Measurements from ENCODE around the gene LYRM2.

LYRM2 gene

GRCh38 chr6:89553431-89553830, 85.1 kb downstream of the LYRM2 start:
- no peak for DNase-seq (ENCODE audit: low read depth)
- no peak overlapping the region for H3K4me3 ChIP-seq (ENCODE audit: low read depth, low read length)
- TF ChIP-seq CTCF (IDR thresholded peaks at IDR 0.05; ENCODE audit: control insufficient read depth, extremely low read depth, insufficient read depth): no peak

- no peak for TF ChIP-seq CTCF (IDR thresholded peaks at IDR 0.05; ENCODE audit: control insufficient read depth, extremely low read depth, insufficient read depth)
- DNase-seq (ENCODE audit: low read depth): no peak
- no peak overlapping the region for H3K4me3 ChIP-seq (ENCODE audit: low read depth, low read length)
These were observed 91.3 kb downstream of the LYRM2 start for GRCh38 chr6:89547281-89547680.

GRCh38 chr6:89542866-89543265, 95.7 kb downstream of the LYRM2 start:
- no peak overlapping the region for H3K4me3 ChIP-seq (ENCODE audit: low read depth, low read length)
- no peak for DNase-seq (ENCODE audit: low read depth)
- TF ChIP-seq CTCF (IDR thresholded peaks at IDR 0.05; ENCODE audit: control insufficient read depth, extremely low read depth, insufficient read depth): no peak

- DNase-seq (ENCODE audit: low read depth): no peak
- no peak for TF ChIP-seq CTCF (IDR thresholded peaks at IDR 0.05; ENCODE audit: control insufficient read depth, extremely low read depth, insufficient read depth)
- H3K4me3 ChIP-seq (ENCODE audit: low read depth, low read length): no peak overlapping the region
These were observed 96.3 kb downstream of the LYRM2 start for GRCh38 chr6:89542081-89542857.

- H3K4me3 ChIP-seq (ENCODE audit: low read depth, low read length): no peak overlapping the region
- TF ChIP-seq CTCF (IDR thresholded peaks at IDR 0.05; ENCODE audit: control insufficient read depth, extremely low read depth, insufficient read depth): no peak
- no peak for DNase-seq (ENCODE audit: low read depth)
These were observed 98.8 kb downstream of the LYRM2 start for GRCh38 chr6:89539779-89540178.

- no peak for DNase-seq (ENCODE audit: low read depth)
- no peak for TF ChIP-seq CTCF (IDR thresholded peaks at IDR 0.05; ENCODE audit: control insufficient read depth, extremely low read depth, insufficient read depth)
- H3K4me3 ChIP-seq (ENCODE audit: low read depth, low read length): no peak overlapping the region
These were observed 102.3 kb downstream of the LYRM2 start for GRCh38 chr6:89536231-89536630.

GRCh38 chr6:89530982-89531381, 107.6 kb downstream of the LYRM2 start:
- DNase-seq (ENCODE audit: low read depth): no peak
- no peak for TF ChIP-seq CTCF (IDR thresholded peaks at IDR 0.05; ENCODE audit: control insufficient read depth, extremely low read depth, insufficient read depth)

More at GRCh38 chr6:89530982-89531381, 107.6 kb downstream of the LYRM2 start:
- H3K4me3 ChIP-seq (ENCODE audit: low read depth, low read length): no peak overlapping the region
